ENCODE measurements around the gene TRIM40. TPM values are rescaled to one million over a fixed set of nuclear protein-coding genes. Genes with fewer than 3 reads are reported as not detected.

Gene TRIM40
- total RNA-seq, 1 donor from 2014 or later = not detected

GRCh38 chr6:30175765-30176164 is 39.8 kb downstream of the TRIM40 start:
- H3K27me3 Mint-ChIP-seq (ENCODE audit: low read depth, unreplicated experiment) = peaks cover 49% of the 10 kb centered on the region

GRCh38 chr6:30178837-30179236 is 42.9 kb downstream of the TRIM40 start:
- Histone ChIP-seq H3K36me3 (ENCODE audit: insufficient read depth, low read length) (no peaks in the 10 kb centered on the region), H3K9ac (ENCODE audit: low read length) (no peak overlapping the region), H4K20me1 (ENCODE audit: insufficient read depth, low read length) (no peaks in the 10 kb centered on the region), H3K79me2 (ENCODE audit: insufficient read depth, low read length) (no peaks in the 10 kb centered on the region), H3K27ac (ENCODE audit: low read depth, low read length) (no peak overlapping the region), H3K9me3 (ENCODE audit: insufficient read depth, low read depth, low read length) (no peaks in the 10 kb centered on the region), H3K27me3 (ENCODE audit: insufficient read depth, low read length) (peaks cover 27% of the 10 kb centered on the region), H2AFZ (ENCODE audit: low read depth, low read length) (no peak overlapping the region), H3K4me1 (ENCODE audit: insufficient read depth, low read length) (no peaks in the 10 kb centered on the region), H3K4me3 (ENCODE audit: insufficient read depth, low read depth, low read length) (no peak overlapping the region), H3K4me2 (ENCODE audit: low read length) (no peak overlapping the region)
- H3K27ac Mint-ChIP-seq (ENCODE audit: unreplicated experiment) = no peak overlapping the region
- H3K27me3 Mint-ChIP-seq (ENCODE audit: low read depth, unreplicated experiment) = peaks cover 26% of the 10 kb centered on the region
- H3K4me1 Mint-ChIP-seq (ENCODE audit: low read depth, unreplicated experiment) = no peaks in the 10 kb centered on the region
- TF ChIP-seq CTCF (IDR thresholded peaks at IDR 0.05; ENCODE audit: insufficient read depth, low read depth, low read length) (no peak), EZH2 (IDR thresholded peaks at IDR 0.05; ENCODE audit: insufficient read depth, low read length) (no peak)
- no peak overlapping the region for H3K4me3 Mint-ChIP-seq (ENCODE audit: unreplicated experiment)
- H3K36me3 Mint-ChIP-seq (ENCODE audit: low read depth, unreplicated experiment) = peaks cover 5% of the 10 kb centered on the region
- DNase-seq (ENCODE audit: low read depth) (no peak), FAIRE-seq (no peak)
- peaks cover 9% of the 10 kb centered on the region for H3K9me3 Mint-ChIP-seq (ENCODE audit: unreplicated experiment)

More at GRCh38 chr6:30175765-30176164, 39.8 kb downstream of the TRIM40 start:
- no peak for TF ChIP-seq EZH2 (IDR thresholded peaks at IDR 0.05; ENCODE audit: insufficient read depth, low read length)
- TF ChIP-seq CTCF (IDR thresholded peaks at IDR 0.05; ENCODE audit: insufficient read depth, low read depth, low read length) = no peak
- Mint-ChIP-seq H3K4me1 (ENCODE audit: low read depth, unreplicated experiment) (no peaks in the 10 kb centered on the region), H3K36me3 (ENCODE audit: low read depth, unreplicated experiment) (no peaks in the 10 kb centered on the region), H3K4me3 (ENCODE audit: unreplicated experiment) (no peak overlapping the region), H3K9me3 (ENCODE audit: unreplicated experiment) (peaks cover 5% of the 10 kb centered on the region), H3K27ac (ENCODE audit: unreplicated experiment) (no peak overlapping the region)
- H3K9me3 ChIP-seq (ENCODE audit: insufficient read depth, low read depth, low read length) = no peaks in the 10 kb centered on the region
- no peak overlapping the region for H2AFZ ChIP-seq (ENCODE audit: low read depth, low read length)
- H3K9ac ChIP-seq (ENCODE audit: low read length) = no peak overlapping the region
- H3K79me2 ChIP-seq (ENCODE audit: insufficient read depth, low read length) = no peaks in the 10 kb centered on the region
- no peak overlapping the region for H3K4me3 ChIP-seq (ENCODE audit: insufficient read depth, low read depth, low read length)
- no peak for DNase-seq (ENCODE audit: low read depth)
- H3K36me3 ChIP-seq (ENCODE audit: insufficient read depth, low read length) = no peaks in the 10 kb centered on the region
- H3K27ac ChIP-seq (ENCODE audit: low read depth, low read length) = no peak overlapping the region
- FAIRE-seq = no peak
- no peaks in the 10 kb centered on the region for H4K20me1 ChIP-seq (ENCODE audit: insufficient read depth, low read length)
- H3K4me2 ChIP-seq (ENCODE audit: low read length) = no peak overlapping the region
- peaks cover 5% of the 10 kb centered on the region for H3K4me1 ChIP-seq (ENCODE audit: insufficient read depth, low read length)
- peaks cover 46% of the 10 kb centered on the region for H3K27me3 ChIP-seq (ENCODE audit: insufficient read depth, low read length)

GRCh38 chr6:30180145-30180544 is 44.2 kb downstream of the TRIM40 start:
- Histone ChIP-seq H3K4me3 (ENCODE audit: insufficient read depth, low read depth, low read length) (no peak overlapping the region), H3K4me1 (ENCODE audit: insufficient read depth, low read length) (no peaks in the 10 kb centered on the region), H3K9ac (ENCODE audit: low read length) (no peak overlapping the region), H3K4me2 (ENCODE audit: low read length) (no peak overlapping the region), H4K20me1 (ENCODE audit: insufficient read depth, low read length) (no peaks in the 10 kb centered on the region), H3K27ac (ENCODE audit: low read depth, low read length) (no peak overlapping the region), H3K79me2 (ENCODE audit: insufficient read depth, low read length) (no peaks in the 10 kb centered on the region), H2AFZ (ENCODE audit: low read depth, low read length) (no peak overlapping the region), H3K9me3 (ENCODE audit: insufficient read depth, low read depth, low read length) (no peaks in the 10 kb centered on the region), H3K36me3 (ENCODE audit: insufficient read depth, low read length) (peaks cover 1% of the 10 kb centered on the region), H3K27me3 (ENCODE audit: insufficient read depth, low read length) (peaks cover 23% of the 10 kb centered on the region)
- TF ChIP-seq CTCF (IDR thresholded peaks at IDR 0.05; ENCODE audit: insufficient read depth, low read depth, low read length) = no peak
- no peak for TF ChIP-seq EZH2 (IDR thresholded peaks at IDR 0.05; ENCODE audit: insufficient read depth, low read length)
- Mint-ChIP-seq H3K4me1 (ENCODE audit: low read depth, unreplicated experiment) (no peaks in the 10 kb centered on the region), H3K27ac (ENCODE audit: unreplicated experiment) (no peak overlapping the region), H3K36me3 (ENCODE audit: low read depth, unreplicated experiment) (peaks cover 16% of the 10 kb centered on the region), H3K27me3 (ENCODE audit: low read depth, unreplicated experiment) (peaks cover 23% of the 10 kb centered on the region), H3K9me3 (ENCODE audit: unreplicated experiment) (peaks cover 12% of the 10 kb centered on the region), H3K4me3 (ENCODE audit: unreplicated experiment) (no peak overlapping the region)
- DNase-seq (ENCODE audit: low read depth) = no peak
- FAIRE-seq = no peak

Measured in astrocyte (in vitro differentiated cells and primary cell).